GM23338 (cell line): ENCODE results near the gene ADAT1.

Experiments
- CREB1 ChIP-seq: fragments of 250-450 bp; sonication (Bioruptor Pico); IDR thresholded peaks from 2 replicates; pipeline ENCODE4 v1.5.0; 2020; ENCODE audit warnings: low read depth, mild to moderate bottlenecking, moderate library complexity
- ETS1 ChIP-seq: IDR thresholded peaks from 2 replicates; pipeline ENCODE4 v1.6.1; 2016; ENCODE audit warnings: antibody characterized with exemption
- EZH2 ChIP-seq: fragments of 200-600 bp; sonication (generic); IDR thresholded peaks from one replicate; pipeline ENCODE4 v1.8.0; 2017; ENCODE audit warnings: antibody characterized with exemption, mild to moderate bottlenecking, low read depth; ENCODE audit not compliant: unreplicated experiment
- EZH2phosphoT487 ChIP-seq: fragments of 200-600 bp; sonication (generic); IDR thresholded peaks from one replicate; pipeline ENCODE4 v1.8.1; 2018; ENCODE audit warnings: antibody characterized with exemption; ENCODE audit not compliant: unreplicated experiment
- JUNB ChIP-seq: IDR thresholded peaks from one replicate; pipeline ENCODE4 v1.6.1; 2016; ENCODE audit warnings: antibody characterized with exemption; ENCODE audit not compliant: unreplicated experiment
- NANOG ChIP-seq: IDR thresholded peaks from 2 replicates; pipeline ENCODE4 v1.6.1; 2016; ENCODE audit warnings: antibody characterized with exemption, borderline replicate concordance
- POLR2AphosphoS5 ChIP-seq: IDR thresholded peaks from 2 replicates; pipeline ENCODE4 v1.6.1; 2016; ENCODE audit warnings: antibody characterized with exemption, low read depth
- REST ChIP-seq: IDR thresholded peaks from one replicate; pipeline ENCODE4 v1.6.1; 2018; ENCODE audit warnings: antibody characterized with exemption; ENCODE audit not compliant: unreplicated experiment
- STAT1 ChIP-seq: IDR thresholded peaks from one replicate; pipeline ENCODE4 v1.6.1; 2016; ENCODE audit warnings: antibody characterized with exemption; ENCODE audit not compliant: unreplicated experiment
- ZNF114 ChIP-seq: fragments of 250-450 bp; sonication (Bioruptor Pico); IDR thresholded peaks from 2 replicates; pipeline ENCODE4 v1.5.0; 2020; ENCODE audit warnings: mild to moderate bottlenecking, moderate library complexity
- ZNF462 ChIP-seq: fragments of 250-450 bp; sonication (Bioruptor Pico); IDR thresholded peaks from 2 replicates; pipeline ENCODE4 v1.5.0; 2020; ENCODE audit warnings: mild to moderate bottlenecking, moderate library complexity
- TF ChIP-seq, protein P1 (sequence below), 2 experiments: fragments of 200-600 bp in 1 of 2; sonication (generic) in 1 of 2; conservative IDR thresholded peaks; 2 replicates each; pipeline versions ENCODE4 v1.5.1 to v1.6.1; 2016 to 2017; ENCODE audit warnings: antibody characterized with exemption in 2 of 2, low read depth in 2 of 2, mild to moderate bottlenecking in 2 of 2, moderate library complexity in 1 of 2

GRCh38 chr16:75644240-75645012 is 21.3 kb upstream of the ADAT1 start:
- TF ChIP-seq EZH2 (no peak), NANOG (no peak), ETS1 (no peak), POLR2AphosphoS5 (no peak), CREB1 (no peak), REST (no peak), JUNB (no peak), EZH2phosphoT487 (no peak), STAT1 (no peak), ZNF462 (CRISPR knock-in tag) (no peak), ZNF114 (CRISPR knock-in tag) (no peak)
- TF ChIP-seq, protein P1, sequence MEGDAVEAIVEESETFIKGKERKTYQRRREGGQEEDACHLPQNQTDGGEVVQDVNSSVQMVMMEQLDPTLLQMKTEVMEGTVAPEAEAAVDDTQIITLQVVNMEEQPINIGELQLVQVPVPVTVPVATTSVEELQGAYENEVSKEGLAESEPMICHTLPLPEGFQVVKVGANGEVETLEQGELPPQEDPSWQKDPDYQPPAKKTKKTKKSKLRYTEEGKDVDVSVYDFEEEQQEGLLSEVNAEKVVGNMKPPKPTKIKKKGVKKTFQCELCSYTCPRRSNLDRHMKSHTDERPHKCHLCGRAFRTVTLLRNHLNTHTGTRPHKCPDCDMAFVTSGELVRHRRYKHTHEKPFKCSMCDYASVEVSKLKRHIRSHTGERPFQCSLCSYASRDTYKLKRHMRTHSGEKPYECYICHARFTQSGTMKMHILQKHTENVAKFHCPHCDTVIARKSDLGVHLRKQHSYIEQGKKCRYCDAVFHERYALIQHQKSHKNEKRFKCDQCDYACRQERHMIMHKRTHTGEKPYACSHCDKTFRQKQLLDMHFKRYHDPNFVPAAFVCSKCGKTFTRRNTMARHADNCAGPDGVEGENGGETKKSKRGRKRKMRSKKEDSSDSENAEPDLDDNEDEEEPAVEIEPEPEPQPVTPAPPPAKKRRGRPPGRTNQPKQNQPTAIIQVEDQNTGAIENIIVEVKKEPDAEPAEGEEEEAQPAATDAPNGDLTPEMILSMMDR (conservative IDR thresholded peaks at IDR 0.05; ENCODE audit: low read depth in 2 of 2) = peak; percentile 4 to 24; a peak in 2 of 4 replicates
